Measurements from ENCODE around the gene SCCPDH. TPM values are rescaled to one million over a fixed set of nuclear protein-coding genes. Genes with fewer than 3 reads are reported as not detected.

The SCCPDH gene
- total RNA-seq, 1 experiment from 2014 or later: 32.2 TPM

GRCh38 chr1:246748867-246749266, 24.7 kb downstream of the SCCPDH start:
- TF ChIP-seq CTCF (IDR thresholded peaks at IDR 0.05; ENCODE audit: unreplicated experiment): no peak
- H3K4me3 Mint-ChIP-seq (ENCODE audit: unreplicated experiment): no peak overlapping the region
- H3K4me1 Mint-ChIP-seq (ENCODE audit: insufficient read depth, unreplicated experiment): peaks cover 12% of the 10 kb centered on the region
- peak overlapping the region; percentile 21 for H3K27ac Mint-ChIP-seq (ENCODE audit: low read depth, unreplicated experiment)
- ChIA-PET POLR2A (interaction anchor here (0.7 to 2.3 kb wide), 2 partner anchors 25 to 1033 kb away, joined by 4 to 7 read pairs; partner anchors contain the start of gene SCCPDH), CTCF (interaction anchor here (0.6 to 14.9 kb wide), 9 partner anchors 8 to 1596 kb away, joined by 3 to 464 read pairs (median 4); no protein-coding TSS in a partner anchor)
- BruUV-seq (replicated peaks): no TSS peak
- DNase-seq (ENCODE audit: unreplicated experiment): peak; percentile 88
- H3K27me3 Mint-ChIP-seq (ENCODE audit: insufficient read depth, unreplicated experiment): no peaks in the 10 kb centered on the region
- intact Hi-C loops (cut with micrococcal nuclease): loop anchor here (1.0 kb wide), 1 partner anchor 60 kb away; no protein-coding TSS in a partner anchor
- peaks cover 7% of the 10 kb centered on the region for H3K9me3 Mint-ChIP-seq (ENCODE audit: unreplicated experiment)
- H3K36me3 Mint-ChIP-seq (ENCODE audit: insufficient read depth, unreplicated experiment): peaks cover 19% of the 10 kb centered on the region

- no peak for TF ChIP-seq CTCF (IDR thresholded peaks at IDR 0.05; ENCODE audit: unreplicated experiment)
- no peak overlapping the region for H3K27ac Mint-ChIP-seq (ENCODE audit: low read depth, unreplicated experiment)
- peaks cover 7% of the 10 kb centered on the region for H3K9me3 Mint-ChIP-seq (ENCODE audit: unreplicated experiment)
- no peak for DNase-seq (ENCODE audit: unreplicated experiment)
- BruUV-seq (replicated peaks): no TSS peak
- CTCF ChIA-PET: interaction anchor here (0.6 to 14.9 kb wide), 5 partner anchors 37 to 255 kb away, joined by 4 to 464 read pairs (median 5); no protein-coding TSS in a partner anchor
- no peak overlapping the region for H3K4me3 Mint-ChIP-seq (ENCODE audit: unreplicated experiment)
- no peaks in the 10 kb centered on the region for H3K27me3 Mint-ChIP-seq (ENCODE audit: insufficient read depth, unreplicated experiment)
- intact Hi-C loops (cut with micrococcal nuclease): loop anchor here (10.0 kb wide), 2 partner anchors 734 to 1596 kb away; partner anchors contain the start of gene KIF26B
- H3K4me1 Mint-ChIP-seq (ENCODE audit: insufficient read depth, unreplicated experiment): peaks cover 12% of the 10 kb centered on the region
- POLR2A ChIA-PET: no interaction called here
- peaks cover 6% of the 10 kb centered on the region for H3K36me3 Mint-ChIP-seq (ENCODE audit: insufficient read depth, unreplicated experiment)
Observed at GRCh38 chr1:246750752-246751151, 26.5 kb downstream of the SCCPDH start.

- no TSS peak for BruUV-seq (replicated peaks)
- no peak overlapping the region for H3K27ac Mint-ChIP-seq (ENCODE audit: low read depth, unreplicated experiment)
Observed at GRCh38 chr1:246753670-246754535, 29.7 kb downstream of the SCCPDH start.

More at GRCh38 chr1:246753670-246754535, 29.7 kb downstream of the SCCPDH start:
- H3K4me3 Mint-ChIP-seq (ENCODE audit: unreplicated experiment): no peak overlapping the region
- intact Hi-C loops (cut with micrococcal nuclease): loop anchor here (1.0 to 10.0 kb wide), 7 partner anchors 55 to 1599 kb away; partner anchors contain the start of gene KIF26B
- peak; percentile 85 for DNase-seq (ENCODE audit: unreplicated experiment)
- TF ChIP-seq CTCF (IDR thresholded peaks at IDR 0.05; ENCODE audit: unreplicated experiment): peak; percentile 98
- peaks cover 10% of the 10 kb centered on the region for H3K4me1 Mint-ChIP-seq (ENCODE audit: insufficient read depth, unreplicated experiment)
- no peaks in the 10 kb centered on the region for H3K9me3 Mint-ChIP-seq (ENCODE audit: unreplicated experiment)
- peaks cover 8% of the 10 kb centered on the region for H3K36me3 Mint-ChIP-seq (ENCODE audit: insufficient read depth, unreplicated experiment)
- ChIA-PET POLR2A (interaction anchor here (0.6 to 2.7 kb wide), 3 partner anchors 10 to 826 kb away, joined by 3 to 8 read pairs (median 3); no protein-coding TSS in a partner anchor), CTCF (interaction anchor here (0.6 to 14.9 kb wide), 60 partner anchors 11 to 1601 kb away, joined by 3 to 464 read pairs (median 4); partner anchors contain the start of genes SCCPDH and TFB2M)
- no peaks in the 10 kb centered on the region for H3K27me3 Mint-ChIP-seq (ENCODE audit: insufficient read depth, unreplicated experiment)

Data from MCF 10A (cell line).